NCI-H1105 treated with DMSO at 0.1 percent for 48 hours (cell line): ENCODE results near the gene NEURL2.
"Not testable (repeated sequence)": the region's sequence is repeated elsewhere in the genome, so short reads cannot be mapped to it uniquely, and the experiment has no call there.

Experiments
- DNase-seq: peaks from one replicate; lab custom pipeline; 2025; lab: John Stamatoyannopoulos, UW

Gene NEURL2

DNA sequence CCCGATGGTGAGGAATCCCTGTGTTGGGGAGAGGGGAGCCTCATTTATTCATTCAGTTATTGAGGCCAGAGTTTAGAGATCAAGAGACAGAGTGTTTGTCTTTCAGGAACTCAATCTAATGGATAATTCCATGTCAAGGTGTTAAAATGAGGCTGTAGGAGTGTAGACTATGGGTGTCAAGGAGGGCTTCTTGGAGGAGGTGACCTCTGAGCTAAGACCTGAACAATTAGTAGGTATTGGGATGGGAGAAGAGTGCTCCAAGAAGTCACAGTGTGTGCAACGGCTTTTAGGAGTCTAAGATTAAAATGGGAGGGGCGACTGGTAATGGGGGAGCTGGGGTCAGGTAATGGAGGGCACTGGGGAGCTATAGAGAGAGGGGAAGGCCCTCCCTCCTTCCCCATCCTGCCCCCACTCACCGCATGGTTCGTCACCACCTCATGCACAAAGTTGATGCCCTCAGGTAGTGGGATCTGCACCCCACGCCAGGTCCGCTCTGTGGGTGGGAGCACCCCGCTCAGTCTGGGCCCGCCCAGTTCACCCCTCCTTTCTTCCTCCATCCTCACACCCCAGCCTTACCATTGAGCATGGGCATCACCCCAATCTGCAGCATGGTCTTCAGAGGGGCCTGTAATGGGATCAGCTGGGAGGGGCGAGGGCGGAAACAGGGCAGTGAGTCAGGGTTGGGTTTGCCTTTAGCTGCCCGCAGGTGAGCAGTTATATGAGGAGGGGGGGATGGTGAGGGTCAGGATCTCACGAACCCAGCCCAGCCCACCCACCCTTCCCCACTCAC is 8.2 kb upstream of the NEURL2 start:
- no peak for DNase-seq

DNA sequence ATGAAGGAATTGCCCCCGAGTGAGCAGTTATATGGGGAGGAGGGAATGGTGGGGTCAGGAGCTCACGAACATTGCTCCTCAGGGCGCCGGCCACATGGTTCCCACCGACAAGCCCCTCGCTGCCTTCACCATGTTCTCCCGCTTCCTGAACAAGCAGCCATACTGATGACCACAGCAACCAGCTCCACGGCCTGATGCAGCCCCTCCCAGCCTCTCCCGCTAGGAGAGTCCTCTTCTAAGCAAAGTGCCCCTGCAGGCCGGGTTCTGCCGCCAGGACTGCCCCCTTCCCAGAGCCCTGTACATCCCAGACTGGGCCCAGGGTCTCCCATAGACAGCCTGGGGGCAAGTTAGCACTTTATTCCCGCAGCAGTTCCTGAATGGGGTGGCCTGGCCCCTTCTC is 7.3 kb upstream of the NEURL2 start:
- DNase-seq = no peak

- no peak for DNase-seq
Observed at GRCh38 chr20:45897692-45898091, 6.7 kb upstream of the NEURL2 start.

- no peak for DNase-seq
Observed at GRCh38 chr20:45897289-45897688, 6.3 kb upstream of the NEURL2 start.

DNA sequence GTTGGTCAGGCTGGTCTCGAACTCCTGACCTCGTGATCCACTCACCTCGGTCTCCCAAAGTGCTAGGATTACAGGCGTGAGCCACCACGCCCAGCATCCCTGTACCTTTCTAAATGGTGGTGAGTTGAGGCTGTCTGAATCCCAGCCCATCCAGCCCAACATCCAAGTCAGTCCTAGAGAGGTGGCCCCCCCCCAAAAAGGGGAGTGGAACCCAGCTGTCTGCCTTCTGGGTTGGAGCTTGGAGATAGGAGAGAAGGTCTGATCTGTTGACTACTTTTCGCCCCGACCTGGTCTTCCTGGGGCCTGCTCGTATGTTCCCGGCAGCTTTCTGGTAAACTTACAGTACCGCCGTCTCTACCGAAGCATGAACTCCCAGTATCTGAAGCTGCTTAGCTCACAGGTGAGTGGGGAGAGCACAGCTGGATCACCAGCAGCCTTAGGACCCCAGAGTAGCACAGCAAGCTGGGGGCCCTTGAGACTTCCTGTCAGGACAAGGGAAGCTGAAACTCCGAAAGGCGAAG is 5.7 kb upstream of the NEURL2 start:
- no peak for DNase-seq

DNA sequence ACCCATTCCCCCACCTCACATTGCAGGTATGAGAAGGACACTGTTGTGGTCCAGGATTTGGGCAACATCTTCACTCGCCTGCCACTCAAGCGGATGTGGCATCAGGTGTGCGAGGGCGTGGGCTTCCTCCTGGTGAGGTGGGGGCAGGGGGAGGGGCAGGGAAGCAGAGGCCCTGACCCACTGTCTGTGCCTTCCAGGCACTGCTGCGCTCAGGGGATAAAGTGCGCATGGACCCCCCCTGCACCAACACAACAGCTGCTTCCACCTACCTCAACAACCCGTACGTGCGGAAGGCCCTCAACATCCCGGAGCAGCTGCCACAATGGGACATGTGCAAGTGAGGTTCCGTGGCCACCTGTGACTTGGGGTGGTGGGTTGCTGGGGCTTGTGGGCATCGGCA is 3.8 kb upstream of the NEURL2 start:
- DNase-seq = no peak

DNA sequence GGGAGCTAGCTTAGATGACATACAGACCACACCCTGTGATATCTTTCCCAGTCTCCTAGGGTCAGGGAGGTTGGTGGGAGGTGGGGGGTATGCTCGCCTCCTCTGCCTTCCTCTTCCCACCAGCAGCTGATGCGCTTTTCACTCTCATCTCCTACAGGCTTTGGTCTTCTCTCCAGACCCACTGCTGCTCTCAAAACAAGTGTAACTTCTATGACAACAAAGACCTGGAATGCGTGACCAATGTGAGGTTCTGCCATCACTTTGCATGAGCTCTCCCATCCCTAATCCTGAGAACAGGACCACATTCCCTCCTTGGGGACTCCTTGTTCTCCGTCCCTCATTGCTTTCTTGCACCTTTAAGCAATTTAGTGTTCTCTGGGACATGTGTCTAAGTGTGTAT is 2.8 kb upstream of the NEURL2 start:
- DNase-seq = no peak

GRCh38 chr20:45892828-45893500 is 2.0 kb upstream of the NEURL2 start:
- no peak for DNase-seq

DNA sequence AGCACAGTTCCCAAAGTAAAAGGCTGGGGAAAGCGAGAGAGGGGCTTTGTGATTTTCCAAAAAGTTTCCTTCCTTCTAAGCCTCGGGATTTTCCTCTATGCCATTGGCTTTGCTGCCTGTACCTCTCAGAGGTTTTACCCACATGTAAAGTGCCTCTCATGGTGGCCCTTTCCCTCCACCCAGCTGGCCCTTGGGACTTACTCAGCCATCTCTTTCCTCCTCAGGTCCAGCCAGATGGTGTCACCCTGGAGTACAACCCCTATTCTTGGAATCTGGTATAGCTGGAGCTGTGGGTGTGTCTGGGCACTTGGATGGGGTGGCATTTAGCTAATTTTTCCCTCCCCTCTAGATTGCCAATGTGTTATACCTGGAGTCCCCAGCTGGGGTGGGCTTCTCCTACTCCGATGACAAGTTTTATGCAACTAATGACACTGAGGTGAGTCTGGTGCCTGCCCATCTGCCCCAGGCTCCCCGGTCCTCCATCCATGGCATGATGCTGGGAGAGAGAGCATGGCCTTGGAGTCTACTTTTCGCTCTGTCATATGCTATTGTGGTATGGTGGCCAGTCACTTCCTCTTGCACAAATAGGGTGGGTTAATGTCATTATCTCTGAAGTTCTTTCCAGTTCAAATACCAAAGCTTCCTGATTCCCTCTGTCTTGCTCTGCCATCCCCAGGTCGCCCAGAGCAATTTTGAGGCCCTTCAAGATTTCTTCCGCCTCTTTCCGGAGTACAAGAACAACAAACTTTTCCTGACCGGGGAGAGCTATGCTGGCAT is 1.2 kb upstream of the NEURL2 start:
- no peak for DNase-seq

GRCh38 chr20:45890077-45890984 is 677 bp downstream of the NEURL2 start:
- peak; percentile 30 for DNase-seq

DNA sequence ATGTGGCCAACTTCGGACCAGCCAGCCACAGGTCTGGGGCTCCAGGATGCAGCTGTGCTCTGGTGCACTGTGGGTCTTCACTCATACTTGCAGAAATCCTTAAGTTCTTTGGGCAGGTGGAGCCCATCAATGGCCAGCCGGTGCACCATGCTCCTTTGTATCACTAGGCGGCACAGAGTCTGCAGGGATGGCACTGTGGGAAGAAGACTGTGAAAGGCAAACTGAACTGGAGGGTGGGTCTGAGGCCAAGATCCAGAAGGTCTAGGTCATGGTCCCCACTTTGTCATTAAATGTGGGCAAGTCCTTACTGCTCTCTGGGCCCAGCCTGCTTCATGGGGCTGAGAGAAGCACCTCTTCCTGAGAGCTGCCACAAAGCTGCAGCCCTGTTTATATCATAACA is 2.3 kb downstream of the NEURL2 start:
- no peak for DNase-seq

DNA sequence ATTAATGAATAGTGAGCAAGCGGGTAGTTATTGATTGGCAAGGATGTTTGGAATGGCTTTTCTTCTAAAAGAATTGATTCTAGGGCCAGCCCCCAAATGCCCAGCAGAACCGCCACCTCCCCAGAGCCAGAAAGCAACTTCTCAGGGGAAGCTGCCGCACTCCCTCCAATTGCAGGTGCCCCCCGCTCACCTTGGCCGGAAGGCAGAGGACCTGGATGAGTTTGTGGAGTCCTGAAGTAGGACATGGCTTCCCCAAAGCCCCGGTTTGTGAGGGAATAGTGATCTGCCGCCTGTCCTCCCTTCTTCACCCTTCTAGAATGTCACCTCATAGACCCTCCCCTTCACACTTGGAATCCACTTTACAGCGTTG is 3.7 kb downstream of the NEURL2 start, which contains the start of gene SPATA25:
Gene SPATA25, minus strand, starts transcription at position 277 of the 370 bp plus-strand sequence. Its CDS starts 32 bp downstream, at position 245.
- DNase-seq = no peak

DNA sequence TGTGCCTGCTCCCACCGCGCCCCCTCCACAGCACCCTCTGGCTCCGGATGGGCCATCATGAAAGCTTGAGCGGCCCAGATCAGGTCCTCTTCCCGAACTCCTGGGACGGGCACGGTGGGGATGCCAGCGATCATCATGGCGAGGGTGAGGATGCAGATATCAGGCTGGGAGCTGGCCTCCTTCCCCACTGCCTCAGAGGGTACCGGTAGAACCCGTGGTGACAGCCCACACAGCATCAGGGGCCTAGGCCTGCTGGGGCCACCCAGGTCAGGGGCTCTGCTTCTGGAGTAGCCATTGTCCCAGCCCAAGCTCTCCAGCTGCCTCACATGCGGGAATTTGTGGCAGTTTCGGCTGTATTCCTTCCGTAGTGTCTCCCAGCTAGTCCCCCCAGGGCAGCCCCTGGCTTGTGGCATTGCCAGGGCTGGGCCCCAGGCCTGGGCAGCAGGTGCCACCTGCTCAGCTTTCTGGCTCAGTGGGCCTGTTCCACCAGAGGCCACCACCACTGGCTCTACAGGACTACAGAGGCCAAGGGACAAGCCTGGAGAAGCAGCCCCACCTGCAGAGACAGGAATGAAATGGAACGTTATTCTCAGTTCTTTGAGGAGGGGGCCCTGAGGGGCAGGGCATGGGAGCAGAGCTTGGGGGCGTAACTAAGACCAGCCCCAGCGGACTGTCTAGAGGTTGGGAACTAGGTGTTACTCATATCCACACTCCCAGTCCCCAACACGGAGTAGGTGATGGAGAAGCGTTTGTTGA is 4.2 kb downstream of the NEURL2 start:
- no peak for DNase-seq

GRCh38 chr20:45883100-45883469 is 7.9 kb downstream of the NEURL2 start:
- no peak for DNase-seq

DNA sequence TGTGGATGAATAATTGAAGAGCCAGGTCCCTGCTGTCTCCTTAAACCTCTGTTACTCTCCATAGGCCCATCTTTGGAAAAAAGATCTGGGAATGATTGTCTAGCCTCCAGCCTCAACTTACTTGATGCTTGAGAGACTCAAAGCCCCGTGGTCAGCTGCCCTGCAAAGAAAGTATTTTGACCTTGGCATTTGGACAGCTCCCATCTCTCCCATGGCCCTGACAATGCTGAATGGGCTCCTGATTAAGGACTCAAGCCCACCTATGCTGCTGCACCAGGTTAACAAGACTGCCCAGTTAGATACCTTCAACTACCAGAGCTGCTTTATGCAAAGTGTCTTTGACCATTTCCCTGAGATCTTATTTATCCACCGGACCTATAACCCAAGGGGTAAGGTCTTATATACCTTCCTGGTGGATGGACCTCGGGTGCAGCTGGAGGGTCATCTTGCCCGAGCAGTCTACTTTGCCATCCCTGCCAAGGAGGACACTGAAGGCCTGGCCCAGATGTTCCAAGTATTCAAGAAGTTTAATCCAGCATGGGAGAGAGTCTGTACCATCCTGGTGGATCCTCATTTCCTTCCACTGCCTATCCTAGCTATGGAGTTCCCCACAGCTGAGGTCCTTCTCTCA is 8.4 kb downstream of the NEURL2 start:
- no peak for DNase-seq

DNA sequence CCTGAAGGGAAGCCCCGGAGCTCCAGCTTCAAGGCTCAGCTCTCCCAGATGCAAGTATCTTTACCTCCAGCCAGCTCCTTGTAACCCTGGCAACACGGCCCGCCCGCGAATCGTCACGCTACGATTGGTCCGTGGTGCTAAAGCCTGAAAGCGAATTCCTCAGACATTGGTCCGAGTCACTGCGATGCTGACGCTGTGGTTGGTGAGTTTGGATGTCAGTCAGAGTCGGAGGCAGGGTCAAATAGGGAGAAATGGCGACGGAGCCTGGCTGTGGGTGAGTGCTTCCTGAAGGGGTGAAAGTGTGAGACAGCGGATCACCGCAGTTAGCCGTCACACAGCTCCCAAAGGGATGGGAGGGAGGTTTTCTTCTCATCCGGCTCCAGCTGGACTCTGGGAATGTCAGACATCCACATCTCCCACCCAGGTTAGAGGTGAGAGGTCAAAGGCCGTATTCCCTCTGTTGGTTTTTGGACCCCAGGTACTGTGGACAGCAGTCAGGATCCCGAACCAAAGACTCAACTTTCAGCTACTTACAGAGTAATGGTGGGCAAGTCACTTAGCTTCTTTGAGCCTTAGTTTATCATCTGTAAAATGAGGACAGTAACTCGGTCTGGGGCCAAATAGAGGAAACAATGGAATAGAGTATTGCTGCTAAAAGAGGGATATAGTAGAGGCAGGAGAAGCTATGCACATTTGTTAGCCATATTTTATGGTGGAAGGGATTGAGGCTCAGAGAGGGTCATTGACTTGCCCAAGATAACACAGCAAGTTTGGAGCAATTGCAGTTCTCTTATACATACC is 9.8 kb downstream of the NEURL2 start, which contains the start of gene ZSWIM1:
Gene ZSWIM1, plus strand, starts transcription at position 240 of the 801 bp plus-strand sequence. CDS start 1,366 bp downstream, outside the sequence.
- DNase-seq = peak; percentile 98

DNA sequence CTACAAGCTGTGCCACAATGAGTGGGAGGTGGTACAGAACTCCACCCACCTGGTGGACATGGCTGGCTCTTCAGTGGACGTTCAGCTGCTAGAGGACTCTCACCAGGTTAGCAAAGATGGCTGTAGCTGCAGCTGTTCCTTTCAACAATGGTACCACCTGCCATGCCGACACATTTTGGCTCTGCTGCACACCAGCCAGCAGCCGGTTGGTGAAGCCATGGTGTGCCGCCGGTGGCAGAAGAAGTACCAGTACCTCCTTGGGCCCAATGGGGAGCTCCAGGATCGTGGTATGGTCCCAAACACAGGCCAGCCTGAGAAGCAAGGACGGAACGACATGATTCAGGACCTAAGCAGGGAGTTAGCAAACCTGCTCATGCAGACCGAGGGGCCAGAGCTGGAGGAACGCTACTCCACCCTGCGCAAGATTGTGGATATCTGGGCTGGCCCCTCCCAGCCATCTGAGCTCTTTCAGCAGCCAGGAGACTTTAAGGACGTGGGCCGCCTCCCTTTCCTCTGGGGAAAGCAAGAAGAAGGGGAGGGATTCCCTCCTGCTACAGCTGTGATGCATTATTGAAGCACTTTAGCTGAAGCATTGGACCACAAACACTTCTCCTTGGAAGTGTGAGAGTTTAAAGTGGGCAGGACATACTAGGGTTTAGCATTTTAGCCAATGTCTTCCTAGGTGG is 12.8 kb downstream of the NEURL2 start:
- no peak for DNase-seq

GRCh38 chr20:45874576-45874975 is 16.4 kb downstream of the NEURL2 start:
- no peak for DNase-seq

- not testable (repeated sequence) for DNase-seq
Observed at GRCh38 chr20:45874104-45874481, 16.9 kb downstream of the NEURL2 start.
